Transverse colon (tissue), 3 donors: ENCODE measurements around the gene KANK2.

Source experiments
- CTCF ChIP-seq, 5 experiments: fragments of 200-600 bp in 3 of 5; fragments of 450-650 bp in 2 of 5; sonication (generic) in 3 of 5; IDR thresholded peaks; 1 replicate in 2 of 5; 2 replicates in 3 of 5; pipeline ENCODE4 v1.5.1; 2016 to 2017; ENCODE audit warnings: antibody characterized with exemption in 5 of 5, inconsistent platforms in 3 of 5, mild to moderate bottlenecking in 2 of 5, moderate library complexity in 1 of 5
- EP300 ChIP-seq: sonication (generic); formaldehyde crosslinking; IDR thresholded peaks from one replicate; pipeline ENCODE4 v1.6.1; 2017; ENCODE audit warnings: antibody characterized with exemption, low read depth

DNA sequence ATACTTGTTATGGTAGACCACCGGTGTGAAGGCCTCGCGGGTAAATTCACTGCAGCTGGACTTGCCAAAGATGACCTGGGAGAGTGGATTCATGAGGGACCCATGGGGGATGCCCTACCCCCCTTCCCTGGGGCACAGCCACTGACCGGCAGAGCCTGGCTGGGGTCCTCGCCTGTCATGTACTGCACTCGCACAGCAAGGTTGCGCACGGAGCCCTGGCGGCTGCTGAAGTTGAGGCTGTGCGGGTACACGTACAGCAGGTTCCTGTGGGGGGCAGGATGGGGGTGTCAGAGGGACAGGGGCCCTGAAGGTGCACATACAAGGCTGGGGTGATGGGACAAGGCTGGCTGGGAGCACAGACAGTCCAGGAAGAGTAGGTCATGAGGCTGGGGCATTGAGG lies 40.7 kb upstream of the KANK2 start:
- no peak for TF ChIP-seq CTCF (IDR thresholded peaks at IDR 0.05)
- no peak for TF ChIP-seq EP300
